HUES48 (cell line): ENCODE results near the gene HELZ2.
A peak's percentile ranks its signal among the peaks of the same experiment; 100 is the strongest.
"Not testable (repeated sequence)": the region's sequence is repeated elsewhere in the genome, so short reads cannot be mapped to it uniquely, and the experiment has no call there.

Source experiments
- H3K27ac ChIP-seq: one replicate; pipeline ENCODE4 v1.7.0; 2013; ENCODE audit warnings: low read depth, low read length, inconsistent platforms
- H3K27me3 ChIP-seq: 2 replicates; pipeline ENCODE4 v1.6.1; 2013; ENCODE audit warnings: mild to moderate bottlenecking, low read length; ENCODE audit not compliant: control insufficient read depth, insufficient read depth
- H3K36me3 ChIP-seq: 2 replicates; pipeline ENCODE4 v1.6.1; 2013; ENCODE audit warnings: low read length; ENCODE audit not compliant: control insufficient read depth, insufficient read depth
- H3K4me1 ChIP-seq: 2 replicates; pipeline ENCODE4 v1.6.1; 2013; ENCODE audit warnings: mild to moderate bottlenecking, low read length; ENCODE audit not compliant: control insufficient read depth, insufficient read depth
- H3K4me3 ChIP-seq: 2 replicates; pipeline ENCODE4 v1.5.1; 2013; ENCODE audit warnings: mild to moderate bottlenecking, low read depth, low read length
- H3K9ac ChIP-seq: 2 replicates; pipeline ENCODE4 v1.6.1; 2013; ENCODE audit warnings: mild to moderate bottlenecking, low read depth, low read length, moderate library complexity
- H3K9me3 ChIP-seq: 2 replicates; pipeline ENCODE4 v1.6.1; 2013; ENCODE audit warnings: low read length; ENCODE audit not compliant: control insufficient read depth, insufficient read depth

The HELZ2 gene

GRCh38 chr20:63574156-63574828 is at the start of gene HELZ2:
HELZ2 (minus strand) TSS chr20:63574239; CDS start chr20:63572385, 1,854 bp downstream.
- Histone ChIP-seq H3K9ac (no peak within 1 kb of the TSS; the same call in 1 of the 2 replicates), H3K4me3 (peak within 1 kb of the TSS; percentile 68), H3K27me3 (no peaks in the 10 kb centered on the region), H3K36me3 (no peaks in the 10 kb centered on the region), H3K27ac (no peak within 1 kb of the TSS), H3K9me3 (no peaks in the 10 kb centered on the region), H3K4me1 (peaks cover 9% of the 10 kb centered on the region; the same call in 1 of the 2 replicates)

GRCh38 chr20:63622732-63623131 is 48.7 kb upstream of the HELZ2 start:
- H3K36me3 ChIP-seq, result peaks cover 15% of the 10 kb centered on the region
- no peak overlapping the region for H3K9ac ChIP-seq
- no peaks in the 10 kb centered on the region for H3K9me3 ChIP-seq
- no peaks in the 10 kb centered on the region for H3K27me3 ChIP-seq
- H3K27ac ChIP-seq, result no peak overlapping the region
- H3K4me3 ChIP-seq, result no peak overlapping the region
- no peaks in the 10 kb centered on the region; the same call in 1 of the 2 replicates for H3K4me1 ChIP-seq

GRCh38 chr20:63622096-63622495 is 48.1 kb upstream of the HELZ2 start:
- no peaks in the 10 kb centered on the region for H3K9me3 ChIP-seq
- H3K27ac ChIP-seq, result no peak overlapping the region
- H3K9ac ChIP-seq, result no peak overlapping the region
- H3K27me3 ChIP-seq, result no peaks in the 10 kb centered on the region
- no peak overlapping the region for H3K4me3 ChIP-seq
- peaks cover 21% of the 10 kb centered on the region for H3K36me3 ChIP-seq
- H3K4me1 ChIP-seq, result no peaks in the 10 kb centered on the region; the same call in 1 of the 2 replicates

GRCh38 chr20:63620991-63621390 is 47.0 kb upstream of the HELZ2 start:
- H3K27me3 ChIP-seq, result no peaks in the 10 kb centered on the region
- no peak overlapping the region for H3K4me3 ChIP-seq
- no peak overlapping the region for H3K9ac ChIP-seq
- H3K27ac ChIP-seq, result no peak overlapping the region
- H3K9me3 ChIP-seq, result no peaks in the 10 kb centered on the region
- peaks cover 30% of the 10 kb centered on the region for H3K36me3 ChIP-seq
- no peaks in the 10 kb centered on the region; the same call in 1 of the 2 replicates for H3K4me1 ChIP-seq

GRCh38 chr20:63619505-63619904 is 45.5 kb upstream of the HELZ2 start:
- Histone ChIP-seq H3K27ac (no peak overlapping the region), H3K9ac (no peak overlapping the region), H3K27me3 (no peaks in the 10 kb centered on the region), H3K4me3 (no peak overlapping the region), H3K9me3 (no peaks in the 10 kb centered on the region), H3K4me1 (no peaks in the 10 kb centered on the region), H3K36me3 (peaks cover 36% of the 10 kb centered on the region)

- Histone ChIP-seq H3K9ac (no peak overlapping the region), H3K36me3 (peaks cover 36% of the 10 kb centered on the region), H3K4me1 (no peaks in the 10 kb centered on the region), H3K4me3 (no peak overlapping the region), H3K27ac (no peak overlapping the region), H3K27me3 (no peaks in the 10 kb centered on the region), H3K9me3 (no peaks in the 10 kb centered on the region)
Measured at GRCh38 chr20:63619086-63619485, 45.0 kb upstream of the HELZ2 start.

GRCh38 chr20:63618291-63618980 is 44.4 kb upstream of the HELZ2 start:
- H3K9me3 ChIP-seq, result no peaks in the 10 kb centered on the region
- no peaks in the 10 kb centered on the region for H3K27me3 ChIP-seq
- H3K9ac ChIP-seq, result no peak overlapping the region
- H3K4me1 ChIP-seq, result no peaks in the 10 kb centered on the region
- peaks cover 36% of the 10 kb centered on the region for H3K36me3 ChIP-seq
- no peak overlapping the region for H3K4me3 ChIP-seq
- no peak overlapping the region for H3K27ac ChIP-seq

GRCh38 chr20:63617876-63618265 is 43.8 kb upstream of the HELZ2 start:
- H3K36me3 ChIP-seq, result peaks cover 36% of the 10 kb centered on the region
- H3K9ac ChIP-seq, result no peak overlapping the region
- no peaks in the 10 kb centered on the region for H3K4me1 ChIP-seq
- no peaks in the 10 kb centered on the region for H3K9me3 ChIP-seq
- H3K27me3 ChIP-seq, result no peaks in the 10 kb centered on the region
- H3K27ac ChIP-seq, result no peak overlapping the region
- no peak overlapping the region for H3K4me3 ChIP-seq

GRCh38 chr20:63617092-63617875 is 43.2 kb upstream of the HELZ2 start:
- Histone ChIP-seq H3K9ac (no peak overlapping the region), H3K4me3 (no peak overlapping the region), H3K27me3 (no peaks in the 10 kb centered on the region), H3K36me3 (peaks cover 36% of the 10 kb centered on the region), H3K9me3 (no peaks in the 10 kb centered on the region), H3K4me1 (no peaks in the 10 kb centered on the region), H3K27ac (no peak overlapping the region)

- H3K27ac ChIP-seq, H3K27me3 ChIP-seq, H3K9me3 ChIP-seq, H3K4me3 ChIP-seq, H3K4me1 ChIP-seq, H3K9ac ChIP-seq: not testable (repeated sequence)
- H3K36me3 ChIP-seq, result peaks cover 34% of the 10 kb centered on the region
Measured at GRCh38 chr20:63613863-63614594, 40.0 kb upstream of the HELZ2 start.
